Measurements from ENCODE around the gene PM20D1.

GRCh38 chr1:205809469-205809868 lies 40.5 kb downstream of the PM20D1 start:
- TF ChIP-seq CTCF (IDR thresholded peaks at IDR 0.05) (no peak), EP300 (IDR thresholded peaks at IDR 0.05; ENCODE audit: low read depth) (no peak)
